IMR-90 (cell line): ENCODE data around the gene ZACN. TPM values are rescaled to one million over a fixed set of nuclear protein-coding genes. Genes with fewer than 3 reads are reported as not detected.

ENCODE experiments used
- ATAC-seq: fragments of 200-7000 bp; cut with Tn5 transposase; 2 replicates; pipeline ENCODE4 v1.9.1; 2020; ENCODE audit warnings: low read depth, mild to moderate bottlenecking, moderate library complexity
- BruUV-seq: library from RNA; stranded (reverse); fragments of 400-500 nt; replicated peaks from 2 replicates; lab custom pipeline; 2021; lab: Mats Ljungman, UMichigan
- CTCF ChIA-PET: fragments of 300-600 bp; formaldehyde crosslinking; extraction: SDS; loops from one replicate; lab custom pipeline; 2021; ENCODE audit warnings: antibody characterized with exemption; lab: Yijun Ruan, JAX
- POLR2A ChIA-PET: fragments of 300-600 bp; sonication (Branson Sonifier 250); formaldehyde crosslinking; loops from one replicate; lab custom pipeline; 2022; ENCODE audit warnings: antibody characterized with exemption; ENCODE audit not compliant: unreplicated experiment; lab: Charles Lee
- DNase-seq: peaks from one replicate; pipeline ENCODE4 v3.0.0; 2013
- H2AFZ ChIP-seq: replicated peaks from 2 replicates; pipeline ENCODE3; 2013; ENCODE audit warnings: low read length, mild to moderate bottlenecking; ENCODE audit not compliant: poor library complexity
- H2AK5ac ChIP-seq: 2 replicates; pipeline ENCODE4 v1.6.1; 2013; ENCODE audit warnings: low read depth, low read length, inconsistent platforms
- H2AK9ac ChIP-seq: replicated peaks from 2 replicates; pipeline ENCODE3; 2013; ENCODE audit warnings: mild to moderate bottlenecking, low read depth, low read length, moderate library complexity; ENCODE audit not compliant: poor library complexity
- H2BK120ac ChIP-seq: 2 replicates; pipeline ENCODE4 v1.6.1; 2013; ENCODE audit warnings: low read depth, low read length, inconsistent platforms
- H2BK15ac ChIP-seq: 3 replicates; pipeline ENCODE4 v1.6.1; 2013; ENCODE audit warnings: low read depth, low read length, inconsistent platforms
- H2BK20ac ChIP-seq: 2 replicates; pipeline ENCODE4 v1.6.1; 2013; ENCODE audit warnings: low read depth, mild to moderate bottlenecking, inconsistent platforms, low read length, moderate library complexity
- H2BK5ac ChIP-seq: 2 replicates; pipeline ENCODE4 v1.6.1; 2013; ENCODE audit warnings: mild to moderate bottlenecking, low read depth, low read length, inconsistent platforms; ENCODE audit not compliant: poor library complexity, severe bottlenecking
- H3K14ac ChIP-seq: replicated peaks from 2 replicates; pipeline ENCODE4 v1.6.1; 2013; ENCODE audit warnings: low read depth, low read length, inconsistent platforms
- H3K18ac ChIP-seq: 2 replicates; pipeline ENCODE4 v1.6.1; 2013; ENCODE audit warnings: low read depth, low read length, control low read depth
- H3K23ac ChIP-seq: 2 replicates; pipeline ENCODE4 v1.6.1; 2013; ENCODE audit warnings: low read depth, low read length, inconsistent platforms
- H3K27ac ChIP-seq: 2 replicates; pipeline ENCODE4 v1.5.1; 2013; ENCODE audit warnings: mild to moderate bottlenecking, control low read depth, low read length; ENCODE audit not compliant: insufficient read depth
- H3K27me3 ChIP-seq: 2 replicates; pipeline ENCODE4 v1.6.1; 2013; ENCODE audit warnings: low read length; ENCODE audit not compliant: control insufficient read depth, insufficient read depth
- H3K36me3 ChIP-seq: 2 replicates; pipeline ENCODE4 v1.6.1; 2013; ENCODE audit warnings: low read length, mixed read lengths; ENCODE audit not compliant: control insufficient read depth, insufficient read depth
- H3K4ac ChIP-seq: 2 replicates; pipeline ENCODE4 v1.6.1; 2013; ENCODE audit warnings: low read depth, low read length, inconsistent platforms
- H3K4me1 ChIP-seq: 2 replicates; pipeline ENCODE4 v1.6.1; 2013; ENCODE audit warnings: low read length, mixed read lengths; ENCODE audit not compliant: control insufficient read depth, insufficient read depth
- H3K4me2 ChIP-seq: 2 replicates; pipeline ENCODE4 v1.6.1; 2013; ENCODE audit warnings: low read depth, mild to moderate bottlenecking, control low read depth, low read length, moderate library complexity
- H3K4me3 ChIP-seq: 2 replicates; pipeline ENCODE4 v1.5.1; 2013; ENCODE audit warnings: low read depth, mild to moderate bottlenecking, control low read depth, low read length, moderate library complexity; ENCODE audit not compliant: insufficient read depth
- H3K56ac ChIP-seq: 2 replicates; pipeline ENCODE4 v1.6.1; 2013; ENCODE audit warnings: low read length, inconsistent platforms; ENCODE audit not compliant: insufficient read depth; ENCODE audit errors: extremely low read depth
- H3K79me1 ChIP-seq, 2 experiments: 2 replicates each; pipeline ENCODE4 v1.6.1; 2013; ENCODE audit warnings: low read length in 2 of 2, inconsistent platforms in 1 of 2, low read depth in 1 of 2
- H3K9ac ChIP-seq: 2 replicates; pipeline ENCODE4 v1.6.1; 2013; ENCODE audit warnings: low read depth, low read length, control low read depth
- H3K9me1 ChIP-seq: 2 replicates; pipeline ENCODE4 v1.6.1; 2013; ENCODE audit warnings: low read length, inconsistent platforms; ENCODE audit not compliant: insufficient read depth
- H3K9me3 ChIP-seq: 2 replicates; pipeline ENCODE4 v1.6.1; 2013; ENCODE audit warnings: low read length; ENCODE audit not compliant: control insufficient read depth, insufficient read depth
- H4K20me1 ChIP-seq: 2 replicates; pipeline ENCODE4 v1.6.1; 2013; ENCODE audit warnings: low read length, inconsistent platforms; ENCODE audit not compliant: insufficient read depth
- H4K5ac ChIP-seq: 2 replicates; pipeline ENCODE4 v1.6.1; 2013; ENCODE audit warnings: mild to moderate bottlenecking, low read depth, low read length, control low read depth
- H4K8ac ChIP-seq, 2 experiments: 2 replicates each; pipeline ENCODE4 v1.6.1; 2013; ENCODE audit warnings: low read depth in 2 of 2, low read length in 2 of 2, control low read depth in 1 of 2, inconsistent platforms in 1 of 2
- H4K91ac ChIP-seq: 2 replicates; pipeline ENCODE4 v1.6.1; 2013; ENCODE audit warnings: low read depth, low read length, inconsistent platforms; ENCODE audit not compliant: insufficient read depth
- CEBPB ChIP-seq: IDR thresholded peaks from 2 replicates; pipeline ENCODE4 v1.6.1; 2012; ENCODE audit warnings: low read depth, low read length, improper control_type of control experiment
- CHD1 ChIP-seq: IDR thresholded peaks from 2 replicates; pipeline ENCODE4 v1.6.1; 2012; ENCODE audit warnings: low read depth, low read length, improper control_type of control experiment
- ELK1 ChIP-seq: fragments of 150-350 bp; IDR thresholded peaks from 2 replicates; pipeline ENCODE4 v1.6.1; 2016; ENCODE audit warnings: low read depth, mild to moderate bottlenecking, low read length, moderate library complexity, borderline replicate concordance
- FOS ChIP-seq: fragments of 150-350 bp; IDR thresholded peaks from 2 replicates; pipeline ENCODE4 v1.6.1; 2016; ENCODE audit warnings: low read depth, low read length
- MXI1 ChIP-seq: IDR thresholded peaks from 2 replicates; pipeline ENCODE4 v1.6.1; 2012; ENCODE audit warnings: low read depth, mild to moderate bottlenecking, low read length, moderate library complexity, borderline replicate concordance
- RAD21 ChIP-seq: IDR thresholded peaks from 2 replicates; pipeline ENCODE4 v1.6.1; 2012; ENCODE audit warnings: low read length, improper control_type of control experiment
- SMC3 ChIP-seq: fragments of 150-350 bp; IDR thresholded peaks from 2 replicates; pipeline ENCODE4 v1.6.1; 2016; ENCODE audit warnings: low read depth, mild to moderate bottlenecking, antibody characterized with exemption, low read length, moderate library complexity
- USF2 ChIP-seq: fragments of 150-350 bp; IDR thresholded peaks from 2 replicates; pipeline ENCODE4 v1.6.1; 2017; ENCODE audit warnings: mild to moderate bottlenecking, antibody characterized with exemption, low read length, low read depth
- WGBS, 2 experiments: methylation state at CpG; one replicate each; pipeline versions ENCODE4 v1.1.5 to v1.1.7; 2013; ENCODE audit warnings: missing lambda C conversion rate in 2 of 2; ENCODE audit not compliant: insufficient read length in 1 of 2; ENCODE audit errors: extremely low coverage in 2 of 2; 5-methylcytosine and 5-hydroxymethylcytosine counted together
- dilution Hi-C: fragments of 300-500 bp; cut with HindIII; formaldehyde crosslinking; loops from one replicate; pipeline ENCODE4 v1.14.3; 2018; ENCODE audit warnings: low sequenced_read_pairs; ENCODE audit not compliant: unreplicated experiment
- in situ Hi-C: fragments of 300-500 bp; cut with MboI; formaldehyde crosslinking; loops from 3 replicates; pipeline ENCODE4 v1.14.3; 2019; ENCODE audit warnings: low sequenced_read_pairs, inconsistent platforms, mixed read lengths
- intact Hi-C: fragments of 100-400 bp; cut with micrococcal nuclease; formaldehyde crosslinking; loops from 2 replicates; pipeline ENCODE4 v1.10.0; 2022
- polyA plus RNA-seq, 3 experiments: library from polyadenylated mRNA; depleted of rRNA; stranded (reverse); fragments of >200 nt; gene quantifications; 2 replicates each; pipeline ENCODE4 v1.2.3, GENCODE V29; 2012; ENCODE audit warnings: low replicate concordance in 1 of 3
- total RNA-seq: library from RNA; depleted of rRNA; stranded (reverse); fragments of >200 nt; gene quantifications from 2 replicates; pipeline ENCODE4 v1.2.3, GENCODE V29; 2012
- TF ChIP-seq, protein P1 (sequence below): conservative IDR thresholded peaks from 2 replicates; pipeline ENCODE4 v1.5.1; 2012; ENCODE audit warnings: mild to moderate bottlenecking, low read depth, low read length, improper control_type of control experiment

Gene ZACN
- total and polyA plus RNA-seq, 2 of the 4 experiments (the other 2 are of a cell fraction) = not detected

GRCh38 chr17:76131692-76132573 lies 53.0 kb downstream of the ZACN start:
- Histone ChIP-seq H2BK20ac (no peak overlapping the region), H2BK120ac (no peak overlapping the region), H2AK9ac (peak overlapping the region; percentile 76), H3K4me3 (no peak overlapping the region), H4K20me1 (no peaks in the 10 kb centered on the region), H2AFZ (no peak overlapping the region), H3K4me1 (no peaks in the 10 kb centered on the region), H3K14ac (no peak overlapping the region), H3K27me3 (peaks cover 62% of the 10 kb centered on the region), H3K27ac (no peak overlapping the region), H3K9me1 (no peaks in the 10 kb centered on the region), H3K23ac (no peak overlapping the region), H2BK5ac (no peak overlapping the region), H3K56ac (no peak overlapping the region), H4K8ac (no peak overlapping the region), H3K18ac (no peak overlapping the region), H3K79me1 (no peaks in the 10 kb centered on the region), H4K91ac (no peak overlapping the region), H2AK5ac (no peak overlapping the region), H3K4ac (no peak overlapping the region), H3K9me3 (no peaks in the 10 kb centered on the region), H2BK15ac (no peak overlapping the region), H3K36me3 (no peaks in the 10 kb centered on the region), H3K4me2 (no peak overlapping the region), H4K5ac (no peak overlapping the region), H3K9ac (no peak overlapping the region)
- dilution Hi-C loops = no loop called here
- ChIA-PET CTCF (no interaction called here), POLR2A (no interaction called here)
- no TSS peak for BruUV-seq
- ATAC-seq (no peak), DNase-seq (no peak)
- in situ Hi-C loops = no loop called here
- intact Hi-C loops = no loop called here
- WGBS, 2 experiments = 47% methylated on average over 3 of the region's 21 CpGs; no CpG with 5 or more reads in 1 of the 2 experiments
- TF ChIP-seq USF2 (no peak), CHD1 (no peak), CEBPB (no peak), SMC3 (no peak), FOS (no peak), ELK1 (no peak), MXI1 (no peak), RAD21 (no peak)
- TF ChIP-seq, protein P1, sequence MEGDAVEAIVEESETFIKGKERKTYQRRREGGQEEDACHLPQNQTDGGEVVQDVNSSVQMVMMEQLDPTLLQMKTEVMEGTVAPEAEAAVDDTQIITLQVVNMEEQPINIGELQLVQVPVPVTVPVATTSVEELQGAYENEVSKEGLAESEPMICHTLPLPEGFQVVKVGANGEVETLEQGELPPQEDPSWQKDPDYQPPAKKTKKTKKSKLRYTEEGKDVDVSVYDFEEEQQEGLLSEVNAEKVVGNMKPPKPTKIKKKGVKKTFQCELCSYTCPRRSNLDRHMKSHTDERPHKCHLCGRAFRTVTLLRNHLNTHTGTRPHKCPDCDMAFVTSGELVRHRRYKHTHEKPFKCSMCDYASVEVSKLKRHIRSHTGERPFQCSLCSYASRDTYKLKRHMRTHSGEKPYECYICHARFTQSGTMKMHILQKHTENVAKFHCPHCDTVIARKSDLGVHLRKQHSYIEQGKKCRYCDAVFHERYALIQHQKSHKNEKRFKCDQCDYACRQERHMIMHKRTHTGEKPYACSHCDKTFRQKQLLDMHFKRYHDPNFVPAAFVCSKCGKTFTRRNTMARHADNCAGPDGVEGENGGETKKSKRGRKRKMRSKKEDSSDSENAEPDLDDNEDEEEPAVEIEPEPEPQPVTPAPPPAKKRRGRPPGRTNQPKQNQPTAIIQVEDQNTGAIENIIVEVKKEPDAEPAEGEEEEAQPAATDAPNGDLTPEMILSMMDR = no peak
